ENCODE results near the gene SFXN3.

DNA sequence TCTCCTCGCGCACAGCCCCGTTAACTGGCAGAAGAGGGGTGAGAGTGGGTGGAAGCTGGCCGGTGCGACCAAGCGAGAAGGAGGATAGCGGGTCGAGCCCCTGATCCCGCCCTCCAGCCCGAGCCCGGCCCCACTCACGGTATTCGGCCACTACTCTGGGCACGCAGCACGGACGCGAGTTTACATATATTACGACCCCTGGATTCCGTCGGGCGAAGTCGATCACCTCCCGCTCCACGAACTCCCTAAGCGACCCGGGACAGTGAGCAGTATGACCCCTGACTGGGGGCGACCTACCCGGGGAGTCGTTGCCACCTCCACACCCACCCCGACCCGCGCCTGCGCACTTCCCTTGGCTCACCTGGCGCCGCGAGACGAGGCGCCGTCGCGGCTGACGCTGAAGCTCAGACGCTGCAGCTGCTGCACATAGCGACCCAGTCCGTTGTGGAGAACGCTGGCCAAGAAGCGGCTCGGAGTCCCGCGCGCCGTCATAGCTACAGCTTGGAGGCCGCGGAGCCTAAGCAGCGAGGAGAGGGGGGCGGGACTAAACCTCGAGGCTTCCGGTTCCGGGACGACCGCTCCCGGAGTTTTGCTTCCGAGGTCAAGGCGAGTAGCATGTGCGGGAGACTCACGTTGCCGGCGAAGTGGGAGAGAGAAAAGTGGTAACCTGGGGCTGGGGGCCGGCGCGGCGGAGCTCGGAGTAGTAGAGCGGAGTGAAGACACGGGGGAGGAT is 43.9 kb upstream of the SFXN3 start, which contains the start of the genes MRPL43 and TWNK:
- peak in 1 of 2 donors; percentile 59 for TF ChIP-seq POLR2A (IDR thresholded peaks at IDR 0.05)
- TF ChIP-seq, protein P1, sequence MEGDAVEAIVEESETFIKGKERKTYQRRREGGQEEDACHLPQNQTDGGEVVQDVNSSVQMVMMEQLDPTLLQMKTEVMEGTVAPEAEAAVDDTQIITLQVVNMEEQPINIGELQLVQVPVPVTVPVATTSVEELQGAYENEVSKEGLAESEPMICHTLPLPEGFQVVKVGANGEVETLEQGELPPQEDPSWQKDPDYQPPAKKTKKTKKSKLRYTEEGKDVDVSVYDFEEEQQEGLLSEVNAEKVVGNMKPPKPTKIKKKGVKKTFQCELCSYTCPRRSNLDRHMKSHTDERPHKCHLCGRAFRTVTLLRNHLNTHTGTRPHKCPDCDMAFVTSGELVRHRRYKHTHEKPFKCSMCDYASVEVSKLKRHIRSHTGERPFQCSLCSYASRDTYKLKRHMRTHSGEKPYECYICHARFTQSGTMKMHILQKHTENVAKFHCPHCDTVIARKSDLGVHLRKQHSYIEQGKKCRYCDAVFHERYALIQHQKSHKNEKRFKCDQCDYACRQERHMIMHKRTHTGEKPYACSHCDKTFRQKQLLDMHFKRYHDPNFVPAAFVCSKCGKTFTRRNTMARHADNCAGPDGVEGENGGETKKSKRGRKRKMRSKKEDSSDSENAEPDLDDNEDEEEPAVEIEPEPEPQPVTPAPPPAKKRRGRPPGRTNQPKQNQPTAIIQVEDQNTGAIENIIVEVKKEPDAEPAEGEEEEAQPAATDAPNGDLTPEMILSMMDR (IDR thresholded peaks at IDR 0.05): no peak
